HAP-1 (cell line): ENCODE results near the gene MICALL2.

ENCODE experiments used
- DNase-seq, 2 experiments: peaks; one replicate each; pipeline ENCODE4 v3.0.0-alpha.2; 2016 to 2020; ENCODE audit warnings: low spot score in 2 of 2
- H3K27me3 ChIP-seq: fragments of 250-450 bp; sonication (Bioruptor Pico); 2 replicates; pipeline ENCODE4 v1.5.1; 2020; ENCODE audit warnings: low read depth, mild to moderate bottlenecking, moderate library complexity
- H3K36me3 ChIP-seq: fragments of 250-450 bp; sonication (Bioruptor Pico); replicated peaks from 2 replicates; pipeline ENCODE4 v1.5.1; 2020; ENCODE audit warnings: mild to moderate bottlenecking
- H3K4me1 ChIP-seq: fragments of 250-450 bp; sonication (Bioruptor Pico); 2 replicates; pipeline ENCODE4 v1.5.1; 2020; ENCODE audit warnings: mild to moderate bottlenecking
- H3K4me3 ChIP-seq: fragments of 250-450 bp; sonication (Bioruptor Pico); 2 replicates; pipeline ENCODE4 v1.5.1; 2020; ENCODE audit warnings: mild to moderate bottlenecking, moderate library complexity
- H3K9me3 ChIP-seq: fragments of 250-450 bp; sonication (Bioruptor Pico); 2 replicates; pipeline ENCODE4 v1.5.1; 2020; ENCODE audit warnings: mild to moderate bottlenecking, moderate library complexity
- in situ Hi-C: fragments of 300-500 bp; cut with MboI; formaldehyde crosslinking; loops from 3 replicates; pipeline ENCODE4 v1.14.3; 2020; ENCODE audit warnings: low sequenced_read_pairs, inconsistent platforms, mixed read lengths

MICALL2 gene

GRCh38 chr7:1409555-1409954, 49.7 kb downstream of the MICALL2 start:
- Histone ChIP-seq H3K4me3 (no peak overlapping the region), H3K4me1 (peaks cover 5% of the 10 kb centered on the region; the same call in 1 of the 2 replicates), H3K9me3 (no peaks in the 10 kb centered on the region), H3K36me3 (no peaks in the 10 kb centered on the region), H3K27me3 (0 out of 2 replicates have a peak, but pooled peaks cover 4% of the 10 kb centered on the region)
- DNase-seq, result no peak
- in situ Hi-C loops, result no loop called here

- Histone ChIP-seq H3K36me3 (no peaks in the 10 kb centered on the region), H3K4me1 (peaks cover 5% of the 10 kb centered on the region; the same call in 1 of the 2 replicates), H3K27me3 (peaks cover 14% of the 10 kb centered on the region), H3K9me3 (no peaks in the 10 kb centered on the region), H3K4me3 (no peak overlapping the region)
- in situ Hi-C loops, result no loop called here
- DNase-seq, result no peak
Measured at GRCh38 chr7:1408466-1408865, 50.8 kb downstream of the MICALL2 start.

- peaks cover 2% of the 10 kb centered on the region; the same call in 1 of the 2 replicates for H3K4me1 ChIP-seq
- no peak for DNase-seq
- H3K27me3 ChIP-seq, result peaks cover 20% of the 10 kb centered on the region
- no peaks in the 10 kb centered on the region for H3K9me3 ChIP-seq
- in situ Hi-C loops, result no loop called here
- no peaks in the 10 kb centered on the region for H3K36me3 ChIP-seq
- H3K4me3 ChIP-seq, result no peak overlapping the region
Measured at GRCh38 chr7:1407892-1408291, 51.4 kb downstream of the MICALL2 start.

- DNase-seq, result no peak
- H3K36me3 ChIP-seq, result no peaks in the 10 kb centered on the region
- 0 out of 2 replicates have a peak, but pooled peaks cover 2% of the 10 kb centered on the region for H3K9me3 ChIP-seq
- H3K4me3 ChIP-seq, result no peak overlapping the region
- H3K27me3 ChIP-seq, result peaks cover 42% of the 10 kb centered on the region
- in situ Hi-C loops, result no loop called here
- H3K4me1 ChIP-seq, result peaks cover 3% of the 10 kb centered on the region; the same call in 1 of the 2 replicates
Measured at GRCh38 chr7:1404898-1405548, 54.2 kb downstream of the MICALL2 start.

- H3K27me3 ChIP-seq, result peaks cover 42% of the 10 kb centered on the region
Measured at GRCh38 chr7:1404460-1404809, 54.8 kb downstream of the MICALL2 start.

GRCh38 chr7:1403638-1404459, 55.4 kb downstream of the MICALL2 start:
- Histone ChIP-seq H3K4me3 (no peak overlapping the region), H3K4me1 (peaks cover 3% of the 10 kb centered on the region; the same call in 1 of the 2 replicates), H3K36me3 (no peaks in the 10 kb centered on the region), H3K9me3 (0 out of 2 replicates have a peak, but pooled peaks cover 2% of the 10 kb centered on the region), H3K27me3 (peaks cover 42% of the 10 kb centered on the region)
- in situ Hi-C loops, result no loop called here
- DNase-seq, result peak; percentile 34 to 63

More at GRCh38 chr7:1404460-1404809, 54.8 kb downstream of the MICALL2 start:
- no peak overlapping the region for H3K4me3 ChIP-seq
- no peaks in the 10 kb centered on the region for H3K36me3 ChIP-seq
- in situ Hi-C loops, result no loop called here
- 0 out of 2 replicates have a peak, but pooled peaks cover 2% of the 10 kb centered on the region for H3K9me3 ChIP-seq
- H3K4me1 ChIP-seq, result peaks cover 3% of the 10 kb centered on the region; the same call in 1 of the 2 replicates
- DNase-seq, result no peak

- H3K4me1 ChIP-seq, result peaks cover 3% of the 10 kb centered on the region; the same call in 1 of the 2 replicates
- H3K9me3 ChIP-seq, result 0 out of 2 replicates have a peak, but pooled peaks cover 2% of the 10 kb centered on the region
- in situ Hi-C loops, result no loop called here
- H3K4me3 ChIP-seq, result no peak overlapping the region
- peaks cover 42% of the 10 kb centered on the region for H3K27me3 ChIP-seq
- H3K36me3 ChIP-seq, result no peaks in the 10 kb centered on the region
- no peak for DNase-seq
Measured at GRCh38 chr7:1402791-1403637, 56.3 kb downstream of the MICALL2 start.

GRCh38 chr7:1402110-1402790, 57.0 kb downstream of the MICALL2 start:
- H3K9me3 ChIP-seq, result 0 out of 2 replicates have a peak, but pooled peaks cover 2% of the 10 kb centered on the region
- no peaks in the 10 kb centered on the region for H3K36me3 ChIP-seq
- peaks cover 42% of the 10 kb centered on the region for H3K27me3 ChIP-seq
- no peak for DNase-seq
- in situ Hi-C loops, result no loop called here
- H3K4me3 ChIP-seq, result no peak overlapping the region
- peaks cover 3% of the 10 kb centered on the region; the same call in 1 of the 2 replicates for H3K4me1 ChIP-seq

GRCh38 chr7:1401011-1401410, 58.3 kb downstream of the MICALL2 start:
- peaks cover 42% of the 10 kb centered on the region for H3K27me3 ChIP-seq

GRCh38 chr7:1400371-1400770, 58.9 kb downstream of the MICALL2 start:
- Histone ChIP-seq H3K4me3 (no peak overlapping the region), H3K27me3 (peaks cover 42% of the 10 kb centered on the region), H3K9me3 (peaks cover 2% of the 10 kb centered on the region; the same call in 1 of the 2 replicates), H3K4me1 (peaks cover 3% of the 10 kb centered on the region; the same call in 1 of the 2 replicates), H3K36me3 (no peaks in the 10 kb centered on the region)
- in situ Hi-C loops, result no loop called here
- DNase-seq, result peak in 1 of 2 experiments; percentile 62

More at GRCh38 chr7:1401011-1401410, 58.3 kb downstream of the MICALL2 start:
- no peak for DNase-seq
- in situ Hi-C loops, result no loop called here
- Histone ChIP-seq H3K4me3 (no peak overlapping the region), H3K36me3 (no peaks in the 10 kb centered on the region), H3K4me1 (peaks cover 3% of the 10 kb centered on the region; the same call in 1 of the 2 replicates), H3K9me3 (peaks cover 2% of the 10 kb centered on the region; the same call in 1 of the 2 replicates)

GRCh38 chr7:1397491-1398327, 61.6 kb downstream of the MICALL2 start:
- Histone ChIP-seq H3K27me3 (peaks cover 20% of the 10 kb centered on the region), H3K9me3 (peaks cover 2% of the 10 kb centered on the region; the same call in 1 of the 2 replicates), H3K4me3 (no peak overlapping the region), H3K4me1 (peaks cover 3% of the 10 kb centered on the region; the same call in 1 of the 2 replicates), H3K36me3 (no peaks in the 10 kb centered on the region)
- DNase-seq, result no peak
- in situ Hi-C loops, result no loop called here

- Histone ChIP-seq H3K4me3 (no peak overlapping the region), H3K27me3 (peaks cover 9% of the 10 kb centered on the region)
Measured at GRCh38 chr7:1396195-1396594, 63.1 kb downstream of the MICALL2 start.

More at GRCh38 chr7:1396195-1396594, 63.1 kb downstream of the MICALL2 start:
- in situ Hi-C loops, result no loop called here
- DNase-seq, result no peak
- Histone ChIP-seq H3K9me3 (peaks cover 6% of the 10 kb centered on the region), H3K36me3 (no peaks in the 10 kb centered on the region), H3K4me1 (peaks cover 3% of the 10 kb centered on the region; the same call in 1 of the 2 replicates)
